DND-41 (cell line): ENCODE measurements around the gene SHANK3.

ENCODE experiments used
- EZH2 ChIP-seq: IDR thresholded peaks from 3 replicates; pipeline ENCODE4 v1.6.1; 2012; ENCODE audit warnings: borderline replicate concordance, low read depth, mild to moderate bottlenecking, moderate library complexity, low read length, inconsistent platforms; ENCODE audit not compliant: severe bottlenecking
- TF ChIP-seq, protein P1 (sequence below): IDR thresholded peaks from 2 replicates; pipeline ENCODE4 v1.5.1; 2012; ENCODE audit warnings: borderline replicate concordance, low read length, moderate library complexity, mild to moderate bottlenecking; ENCODE audit not compliant: poor library complexity, severe bottlenecking; ENCODE audit errors: extremely low read depth

DNA sequence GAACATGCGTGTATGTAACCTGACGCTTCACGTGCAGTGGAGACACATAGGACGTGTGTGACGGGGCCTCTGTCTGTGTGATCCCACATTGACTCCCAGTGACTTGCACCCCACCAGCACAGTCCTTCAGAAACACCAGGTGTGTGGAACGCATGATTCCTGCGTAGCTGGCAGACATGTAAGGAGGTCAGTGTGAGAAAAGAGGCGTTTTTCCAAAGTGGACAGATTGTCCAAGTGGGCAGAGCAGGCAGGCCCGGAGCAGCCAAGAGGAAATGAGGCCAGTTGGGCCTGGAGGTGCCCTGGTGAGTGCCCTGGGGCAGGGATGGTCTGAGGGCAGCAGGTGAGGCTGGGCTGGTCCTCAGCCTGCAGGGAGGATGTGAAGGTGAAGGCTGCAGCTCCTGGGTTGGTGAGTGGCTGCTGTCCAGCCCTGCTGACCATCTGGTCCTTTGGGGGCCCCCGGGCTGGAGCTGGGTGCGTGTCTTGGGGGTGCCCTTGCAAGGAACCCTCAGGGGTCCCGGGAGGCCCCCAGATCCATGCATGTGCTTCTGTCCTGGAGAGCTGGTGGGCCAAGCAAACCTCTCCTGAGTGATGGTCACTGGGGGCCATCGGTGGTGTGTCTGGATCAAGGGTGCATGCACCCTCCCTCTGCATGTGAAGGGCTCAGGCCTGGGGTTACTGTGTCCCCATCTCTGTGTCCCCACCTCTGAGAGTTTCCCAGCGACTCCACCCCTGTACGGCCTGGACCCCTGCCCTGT lies 26.6 kb downstream of the SHANK3 start:
- TF ChIP-seq, protein P1, sequence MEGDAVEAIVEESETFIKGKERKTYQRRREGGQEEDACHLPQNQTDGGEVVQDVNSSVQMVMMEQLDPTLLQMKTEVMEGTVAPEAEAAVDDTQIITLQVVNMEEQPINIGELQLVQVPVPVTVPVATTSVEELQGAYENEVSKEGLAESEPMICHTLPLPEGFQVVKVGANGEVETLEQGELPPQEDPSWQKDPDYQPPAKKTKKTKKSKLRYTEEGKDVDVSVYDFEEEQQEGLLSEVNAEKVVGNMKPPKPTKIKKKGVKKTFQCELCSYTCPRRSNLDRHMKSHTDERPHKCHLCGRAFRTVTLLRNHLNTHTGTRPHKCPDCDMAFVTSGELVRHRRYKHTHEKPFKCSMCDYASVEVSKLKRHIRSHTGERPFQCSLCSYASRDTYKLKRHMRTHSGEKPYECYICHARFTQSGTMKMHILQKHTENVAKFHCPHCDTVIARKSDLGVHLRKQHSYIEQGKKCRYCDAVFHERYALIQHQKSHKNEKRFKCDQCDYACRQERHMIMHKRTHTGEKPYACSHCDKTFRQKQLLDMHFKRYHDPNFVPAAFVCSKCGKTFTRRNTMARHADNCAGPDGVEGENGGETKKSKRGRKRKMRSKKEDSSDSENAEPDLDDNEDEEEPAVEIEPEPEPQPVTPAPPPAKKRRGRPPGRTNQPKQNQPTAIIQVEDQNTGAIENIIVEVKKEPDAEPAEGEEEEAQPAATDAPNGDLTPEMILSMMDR = no peak
- TF ChIP-seq EZH2 = no peak
